Lower lobe of right lung (tissue), 2 donors: ENCODE data around the gene ABHD17B. TPM values are rescaled to one million over a fixed set of nuclear protein-coding genes. Genes with fewer than 3 reads are reported as not detected.

ENCODE experiments used
- ATAC-seq, 2 donors: fragments of 200-7000 bp; cut with Tn5 transposase; one replicate each; pipeline ENCODE4 v1.9.1; 2020 to 2022; ENCODE audit warnings: mild to moderate bottlenecking in 2 of 2, moderate library complexity in 2 of 2
- DNase-seq: peaks from one replicate; pipeline ENCODE4 v3.0.0-alpha.2; 2020
- H3K27ac ChIP-seq: fragments of 200-600 bp; one replicate; pipeline ENCODE4 v1.8.0; 2022
- H3K27me3 ChIP-seq: fragments of 200-600 bp; one replicate; pipeline ENCODE4 v1.8.0; 2022; ENCODE audit warnings: low read depth
- H3K36me3 ChIP-seq: fragments of 200-600 bp; one replicate; pipeline ENCODE4 v1.8.0; 2022; ENCODE audit warnings: mild to moderate bottlenecking
- H3K4me1 ChIP-seq: fragments of 200-600 bp; one replicate; pipeline ENCODE4 v1.8.0; 2022
- H3K4me3 ChIP-seq: fragments of 200-600 bp; one replicate; pipeline ENCODE4 v1.8.0; 2022; ENCODE audit warnings: mild to moderate bottlenecking
- H3K9me3 ChIP-seq: fragments of 200-600 bp; one replicate; pipeline ENCODE4 v1.8.0; 2022
- CTCF ChIP-seq: fragments of 200-600 bp; IDR thresholded peaks from one replicate; pipeline ENCODE4 v1.8.0; 2022; ENCODE audit warnings: antibody characterized with exemption, mild to moderate bottlenecking
- intact Hi-C: fragments of 100-400 bp; cut with DNase I; formaldehyde crosslinking; loops from one replicate; pipeline ENCODE4 v1.11.0; 2022
- total RNA-seq: library from RNA; stranded (reverse); fragmentation: NEBNext Ultra II Directional; extraction: Animal tissue kit (Norgen Biotek cat#: 25700); gene quantifications from one replicate; pipeline ENCODE4 v1.2.1, GENCODE V29; 2021
- donor health status: DM: no; HTN: yes; CAD: no; lungs with severe emphysema.

Gene ABHD17B
- total RNA-seq, 1 donor from 2014 or later = 12.8 TPM

GRCh38 chr9:71820403-71820921 lies 90.5 kb downstream of the ABHD17B start:
- Histone ChIP-seq H3K27ac (no peak overlapping the region), H3K4me1 (no peaks in the 10 kb centered on the region), H3K27me3 (no peaks in the 10 kb centered on the region), H3K36me3 (no peaks in the 10 kb centered on the region), H3K4me3 (no peak overlapping the region), H3K9me3 (no peaks in the 10 kb centered on the region)
- no peak for DNase-seq
- no peak for ATAC-seq
- intact Hi-C loops = no loop called here
- TF ChIP-seq CTCF = no peak

- Histone ChIP-seq H3K4me1 (no peaks in the 10 kb centered on the region), H3K27ac (no peak overlapping the region), H3K9me3 (no peaks in the 10 kb centered on the region), H3K27me3 (no peaks in the 10 kb centered on the region), H3K36me3 (no peaks in the 10 kb centered on the region), H3K4me3 (no peak overlapping the region)
- DNase-seq (no peak), ATAC-seq (no peak)
- peak; percentile 76 for TF ChIP-seq CTCF
- intact Hi-C loops = no loop called here
Observed at GRCh38 chr9:71819115-71819739, 91.8 kb downstream of the ABHD17B start.

- DNase-seq (peak; percentile 57), ATAC-seq (peak in 1 of 2 donors; percentile 40)
- Histone ChIP-seq H3K36me3 (no peaks in the 10 kb centered on the region), H3K27me3 (no peaks in the 10 kb centered on the region), H3K4me1 (no peaks in the 10 kb centered on the region), H3K4me3 (no peak overlapping the region), H3K9me3 (no peaks in the 10 kb centered on the region), H3K27ac (no peak overlapping the region)
- intact Hi-C loops = no loop called here
- no peak for TF ChIP-seq CTCF
Observed at GRCh38 chr9:71816916-71817451, 94.0 kb downstream of the ABHD17B start.

Other genes starting within 250 kb of the ABHD17B start
- gene CEMIP2, start 142.7 kb downstream of the ABHD17B start, total RNA-seq = 152 TPM
- 11.1 TPM for gene C9orf85, start 446 bp upstream of the ABHD17B start, total RNA-seq
- not detected for gene C9orf57, start 149.4 kb upstream of the ABHD17B start, total RNA-seq
- 0.30 TPM for gene GDA, start 238.2 kb upstream of the ABHD17B start, total RNA-seq